Eye (tissue), 1 donor: Measurements from ENCODE around the gene TMED5.

Experiments used
- DNase-seq: peaks from one replicate; pipeline ENCODE4 v3.0.0-alpha.2; 2015

The TMED5 gene

GRCh38 chr1:93114391-93114790 lies 65.8 kb downstream of the TMED5 start:
- DNase-seq = no peak

GRCh38 chr1:93113127-93113526 lies 67.1 kb downstream of the TMED5 start:
- no peak for DNase-seq

GRCh38 chr1:93111561-93111960 lies 68.7 kb downstream of the TMED5 start:
- DNase-seq = no peak

- DNase-seq = no peak
Measured at GRCh38 chr1:93111065-93111464, 69.1 kb downstream of the TMED5 start.

GRCh38 chr1:93109578-93109977 lies 70.6 kb downstream of the TMED5 start:
- DNase-seq = no peak

- no peak for DNase-seq
Measured at GRCh38 chr1:93108335-93108734, 71.9 kb downstream of the TMED5 start.

GRCh38 chr1:93107395-93107794 lies 72.8 kb downstream of the TMED5 start:
- DNase-seq = no peak

GRCh38 chr1:93106226-93106625 lies 74.0 kb downstream of the TMED5 start:
- no peak for DNase-seq

GRCh38 chr1:93102142-93102541 lies 78.1 kb downstream of the TMED5 start:
- no peak for DNase-seq
